Activated naive CD8-positive, alpha-beta T cell treated with anti-CD3 and anti-CD28 coated beads, Interleukin-2, amount 10 ng/mL, durations not matched to agents 7 days and 5 days (primary cell): ENCODE measurements around the gene ATG10. TPM values are rescaled to one million over a fixed set of nuclear protein-coding genes. Genes with fewer than 3 reads are reported as not detected.
"Not testable (repeated sequence)": the region's sequence is repeated elsewhere in the genome, so short reads cannot be mapped to it uniquely, and the experiment has no call there.

Experiments used
- ATAC-seq: fragments of 150-1000 bp; cut with Tn5 transposase; one replicate; pipeline ENCODE4 v1.10.0; 2021; ENCODE audit warnings: low read depth, moderate library complexity
- POLR2A ChIA-PET: fragments of 350-600 bp; sonication (Branson Sonifier 250); formaldehyde crosslinking; loops from one replicate; lab custom pipeline; 2021; ENCODE audit warnings: antibody characterized with exemption; lab: Charles Lee
- DNase-seq: peaks from one replicate; pipeline ENCODE4 v3.0.0; 2021
- H3K27ac Mint-ChIP-seq: one replicate; pipeline ENCODE4 v1.8.0; 2022; ENCODE audit warnings: mild to moderate bottlenecking, mixed read lengths
- H3K27me3 Mint-ChIP-seq: one replicate; pipeline ENCODE4 v1.8.0; 2022; ENCODE audit warnings: mild to moderate bottlenecking, moderate library complexity, mixed read lengths
- H3K36me3 Mint-ChIP-seq: one replicate; pipeline ENCODE4 v1.8.0; 2021; ENCODE audit warnings: mild to moderate bottlenecking, mixed read lengths
- H3K4me1 Mint-ChIP-seq: one replicate; pipeline ENCODE4 v1.8.0; 2021; ENCODE audit warnings: mixed read lengths
- H3K4me3 Mint-ChIP-seq: one replicate; pipeline ENCODE4 v1.8.0; 2022; ENCODE audit warnings: mild to moderate bottlenecking, moderate library complexity, mixed read lengths
- H3K9me3 Mint-ChIP-seq: one replicate; pipeline ENCODE4 v1.8.0; 2021; ENCODE audit warnings: mixed read lengths
- total RNA-seq, 2 experiments: library from RNA; stranded (reverse); gene quantifications; one replicate each; pipeline ENCODE4 v1.2.3, GENCODE V29; 2021

The ATG10 gene
- total RNA-seq, 2 experiments from 2014 or later, result 11.5 to 12.4 TPM

- H3K36me3 Mint-ChIP-seq, result peaks cover 30% of the 10 kb centered on the region
- ATAC-seq, DNase-seq, POLR2A ChIA-PET, H3K27me3 Mint-ChIP-seq, H3K27ac Mint-ChIP-seq, H3K4me1 Mint-ChIP-seq, H3K4me3 Mint-ChIP-seq: not testable (repeated sequence)
- peaks cover 18% of the 10 kb centered on the region for H3K9me3 Mint-ChIP-seq
These were observed 71.1 kb downstream of the ATG10 start for GRCh38 chr5:82042894-82043293.

GRCh38 chr5:82044010-82044409 lies 72.2 kb downstream of the ATG10 start:
- no peak overlapping the region for H3K27ac Mint-ChIP-seq
- POLR2A ChIA-PET, result no interaction called here

GRCh38 chr5:82045554-82046275 lies 73.9 kb downstream of the ATG10 start:
- Mint-ChIP-seq H3K36me3 (peaks cover 27% of the 10 kb centered on the region), H3K9me3 (peaks cover 13% of the 10 kb centered on the region), H3K4me3 (no peak overlapping the region), H3K27ac (no peak overlapping the region), H3K27me3 (no peaks in the 10 kb centered on the region), H3K4me1 (no peaks in the 10 kb centered on the region)
- ATAC-seq (no peak), DNase-seq (no peak)
- POLR2A ChIA-PET, result no interaction called here

More at GRCh38 chr5:82044010-82044409, 72.2 kb downstream of the ATG10 start:
- no peak for ATAC-seq
- Mint-ChIP-seq H3K27me3 (no peaks in the 10 kb centered on the region), H3K4me3 (no peak overlapping the region), H3K36me3 (peaks cover 27% of the 10 kb centered on the region), H3K9me3 (peaks cover 13% of the 10 kb centered on the region), H3K4me1 (no peaks in the 10 kb centered on the region)
- DNase-seq, result no peak

- DNase-seq, result no peak
- POLR2A ChIA-PET, result no interaction called here
- no peak overlapping the region for H3K4me3 Mint-ChIP-seq
- H3K9me3 Mint-ChIP-seq, result peaks cover 13% of the 10 kb centered on the region
- no peak overlapping the region for H3K27ac Mint-ChIP-seq
- H3K36me3 Mint-ChIP-seq, result peaks cover 27% of the 10 kb centered on the region
- no peaks in the 10 kb centered on the region for H3K4me1 Mint-ChIP-seq
- H3K27me3 Mint-ChIP-seq, result no peaks in the 10 kb centered on the region
- ATAC-seq, result no peak
These were observed 74.4 kb downstream of the ATG10 start for GRCh38 chr5:82046276-82046647.

- H3K4me1 Mint-ChIP-seq, result no peaks in the 10 kb centered on the region
- no peaks in the 10 kb centered on the region for H3K27me3 Mint-ChIP-seq
- ATAC-seq (no peak), DNase-seq (no peak)
- no peak overlapping the region for H3K4me3 Mint-ChIP-seq
- POLR2A ChIA-PET, result no interaction called here
- H3K9me3 Mint-ChIP-seq, result peaks cover 2% of the 10 kb centered on the region
- H3K27ac Mint-ChIP-seq, result no peak overlapping the region
- peaks cover 7% of the 10 kb centered on the region for H3K36me3 Mint-ChIP-seq
These were observed 79.1 kb downstream of the ATG10 start for GRCh38 chr5:82050955-82051354.

GRCh38 chr5:82054004-82054710 lies 82.3 kb downstream of the ATG10 start:
- Mint-ChIP-seq H3K4me3 (no peak overlapping the region), H3K27me3 (no peaks in the 10 kb centered on the region), H3K36me3 (no peaks in the 10 kb centered on the region), H3K27ac (no peak overlapping the region), H3K4me1 (no peaks in the 10 kb centered on the region), H3K9me3 (no peaks in the 10 kb centered on the region)
- POLR2A ChIA-PET, result no interaction called here
- no peak for DNase-seq
- ATAC-seq, result no peak

- POLR2A ChIA-PET, result no interaction called here
- H3K4me3 Mint-ChIP-seq, result no peak overlapping the region
- H3K27me3 Mint-ChIP-seq, result no peaks in the 10 kb centered on the region
- no peaks in the 10 kb centered on the region for H3K9me3 Mint-ChIP-seq
- no peak for DNase-seq
- no peaks in the 10 kb centered on the region for H3K4me1 Mint-ChIP-seq
- ATAC-seq, result no peak
- no peak overlapping the region for H3K27ac Mint-ChIP-seq
- H3K36me3 Mint-ChIP-seq, result peaks cover 5% of the 10 kb centered on the region
These were observed 85.2 kb downstream of the ATG10 start for GRCh38 chr5:82057051-82057450.

- no peak overlapping the region for H3K27ac Mint-ChIP-seq
- no peaks in the 10 kb centered on the region for H3K27me3 Mint-ChIP-seq
- H3K9me3 Mint-ChIP-seq, result no peaks in the 10 kb centered on the region
- H3K36me3 Mint-ChIP-seq, result peaks cover 9% of the 10 kb centered on the region
- no peak overlapping the region for H3K4me3 Mint-ChIP-seq
- ATAC-seq (no peak), DNase-seq (no peak)
- H3K4me1 Mint-ChIP-seq, result no peaks in the 10 kb centered on the region
- POLR2A ChIA-PET, result no interaction called here
These were observed 86.9 kb downstream of the ATG10 start for GRCh38 chr5:82058710-82059109.

GRCh38 chr5:82066791-82067190 lies 95.0 kb downstream of the ATG10 start:
- no peak for ATAC-seq
- DNase-seq, result no peak
- H3K36me3 Mint-ChIP-seq, result peaks cover 7% of the 10 kb centered on the region
- POLR2A ChIA-PET, result no interaction called here
- no peaks in the 10 kb centered on the region for H3K27me3 Mint-ChIP-seq
- H3K27ac Mint-ChIP-seq, result no peak overlapping the region
- H3K4me1 Mint-ChIP-seq, result peaks cover 1% of the 10 kb centered on the region
- H3K9me3 Mint-ChIP-seq, result no peaks in the 10 kb centered on the region
- H3K4me3 Mint-ChIP-seq, result no peak overlapping the region

- H3K9me3 Mint-ChIP-seq, H3K36me3 Mint-ChIP-seq, H3K27me3 Mint-ChIP-seq, H3K4me1 Mint-ChIP-seq, DNase-seq, POLR2A ChIA-PET, ATAC-seq: not testable (repeated sequence)
- peak overlapping the region; percentile 62 for H3K27ac Mint-ChIP-seq
- H3K4me3 Mint-ChIP-seq, result peak overlapping the region; percentile 55
These were observed 96.2 kb downstream of the ATG10 start for GRCh38 chr5:82068042-82068441.

GRCh38 chr5:82068723-82069122 lies 96.9 kb downstream of the ATG10 start:
- POLR2A ChIA-PET, result no interaction called here
- Mint-ChIP-seq H3K27ac (peak overlapping the region; percentile 35), H3K4me3 (peak overlapping the region; percentile 70), H3K27me3 (no peaks in the 10 kb centered on the region), H3K36me3 (peaks cover 7% of the 10 kb centered on the region), H3K9me3 (no peaks in the 10 kb centered on the region), H3K4me1 (peaks cover 1% of the 10 kb centered on the region)
- no peak for ATAC-seq
- no peak for DNase-seq

GRCh38 chr5:82072138-82072537 lies 100.3 kb downstream of the ATG10 start:
- no peaks in the 10 kb centered on the region for H3K9me3 Mint-ChIP-seq
- no peak overlapping the region for H3K4me3 Mint-ChIP-seq
- no peak overlapping the region for H3K27ac Mint-ChIP-seq
- peaks cover 7% of the 10 kb centered on the region for H3K36me3 Mint-ChIP-seq
- no peaks in the 10 kb centered on the region for H3K27me3 Mint-ChIP-seq
- peaks cover 1% of the 10 kb centered on the region for H3K4me1 Mint-ChIP-seq
- DNase-seq (no peak), ATAC-seq (no peak)
- POLR2A ChIA-PET, result no interaction called here

GRCh38 chr5:82073179-82073578 lies 101.4 kb downstream of the ATG10 start:
- Mint-ChIP-seq H3K36me3 (peaks cover 8% of the 10 kb centered on the region), H3K9me3 (peaks cover 2% of the 10 kb centered on the region), H3K4me3 (no peak overlapping the region), H3K27ac (no peak overlapping the region), H3K27me3 (no peaks in the 10 kb centered on the region), H3K4me1 (peaks cover 1% of the 10 kb centered on the region)
- ATAC-seq, result no peak
- DNase-seq, result no peak
- POLR2A ChIA-PET, result no interaction called here

GRCh38 chr5:82074950-82075349 lies 103.1 kb downstream of the ATG10 start:
- Mint-ChIP-seq H3K27me3 (no peaks in the 10 kb centered on the region), H3K9me3 (peaks cover 6% of the 10 kb centered on the region), H3K27ac (no peak overlapping the region), H3K36me3 (peaks cover 17% of the 10 kb centered on the region), H3K4me3 (no peak overlapping the region), H3K4me1 (no peaks in the 10 kb centered on the region)
- no peak for DNase-seq
- no peak for ATAC-seq
- POLR2A ChIA-PET, result no interaction called here
